HCT116 (cell line): ENCODE data around the gene HACD3. TPM values are rescaled to one million over a fixed set of nuclear protein-coding genes. Genes with fewer than 3 reads are reported as not detected.

Experiments used
- ATAC-seq: fragments of 200-7000 bp; cut with Tn5 transposase; 2 replicates; pipeline ENCODE4 v1.9.1; 2020; ENCODE audit warnings: mild to moderate bottlenecking, moderate library complexity
- BruUV-seq: library from RNA; stranded (reverse); fragments of 400-500 nt; replicated peaks from 2 replicates; lab custom pipeline; 2021; lab: Mats Ljungman, UMichigan
- CTCF ChIA-PET: fragments of 300-600 bp; sonication (Branson Sonifier 250); formaldehyde crosslinking; loops from one replicate; lab custom pipeline; 2021; ENCODE audit warnings: antibody characterized with exemption; lab: Charles Lee
- POLR2A ChIA-PET: fragments of 300-600, 350-600 bp; sonication (Branson Sonifier 250); formaldehyde crosslinking; loops from one replicate; lab custom pipeline; 2021; ENCODE audit warnings: antibody characterized with exemption; lab: Charles Lee
- RAD21 ChIA-PET, 2 experiments: fragments of 300-600 bp; sonication (Branson Sonifier 250); formaldehyde crosslinking; loops; one replicate each; lab custom pipeline; 2023; ENCODE audit warnings: low total read pairs in 2 of 2; ENCODE audit not compliant: uncharacterized antibody in 2 of 2, unreplicated experiment in 2 of 2, low non-redundant PET in 1 of 2; lab: Charles Lee
- DNase-seq: peaks from one replicate; pipeline ENCODE4 v3.0.0-alpha.2; 2010; ENCODE audit warnings: low read depth, low spot score
- H2AFZ ChIP-seq: fragments of 200-600 bp; shearing (Covaris generic), sonication (generic); 2 replicates; pipeline ENCODE4 v1.6.1; 2017; ENCODE audit warnings: low read depth, mixed run types, mixed read lengths, antibody characterized with exemption, low read length; ENCODE audit not compliant: poor library complexity, severe bottlenecking
- H3K27ac ChIP-seq: 2 replicates; pipeline ENCODE4 v1.5.1; 2012; ENCODE audit warnings: low read depth, low read length
- H3K27me3 ChIP-seq: fragments of 200-600 bp; sonication (generic); 2 replicates; pipeline ENCODE4 v1.6.1; 2016; ENCODE audit warnings: mixed run types, low read length, mixed read lengths; ENCODE audit not compliant: insufficient read depth
- H3K36me3 ChIP-seq, 2 experiments: fragments of 200-500 bp in 1 of 2; fragments of 200-600 bp in 1 of 2; sonication (Bioruptor generic) in 1 of 2; sonication (generic) in 1 of 2; 2 replicates each; pipeline versions ENCODE4 v1.5.1 to v1.6.1; 2014 to 2016; ENCODE audit warnings: low read length in 2 of 2, inconsistent platforms in 1 of 2, mixed read lengths in 1 of 2, mixed run types in 1 of 2; ENCODE audit not compliant: insufficient read depth in 2 of 2, control insufficient read depth in 1 of 2
- H3K4me1 ChIP-seq, 2 experiments: fragments of 200-600 bp in 1 of 2; sonication (generic) in 1 of 2; 2 replicates each; pipeline versions ENCODE4 v1.5.1 to v1.6.1; 2012 to 2017; ENCODE audit warnings: low read length in 2 of 2, inconsistent platforms in 1 of 2, mild to moderate bottlenecking in 1 of 2, mixed read lengths in 1 of 2, mixed run types in 1 of 2, moderate library complexity in 1 of 2; ENCODE audit not compliant: insufficient read depth in 2 of 2, control insufficient read depth in 1 of 2
- H3K4me2 ChIP-seq: fragments of 200-600 bp; sonication (generic); 2 replicates; pipeline ENCODE4 v1.6.1; 2017; ENCODE audit warnings: mixed run types, low read length, mixed read lengths
- H3K4me3 ChIP-seq, 2 experiments: fragments of 200-600 bp in 1 of 2; sonication (generic) in 1 of 2; replicated peaks in 1 of 2; 2 replicates each; pipeline ENCODE4 v1.5.1; 2011 to 2016; ENCODE audit warnings: low read length in 2 of 2, control low read depth in 1 of 2, low read depth in 1 of 2, mild to moderate bottlenecking in 1 of 2, mixed read lengths in 1 of 2, mixed run types in 1 of 2
- H3K79me2 ChIP-seq: fragments of 200-600 bp; sonication (generic); 2 replicates; pipeline ENCODE4 v1.6.1; 2017; ENCODE audit warnings: mild to moderate bottlenecking, mixed run types, low read length, moderate library complexity, mixed read lengths; ENCODE audit not compliant: insufficient read depth
- H3K9ac ChIP-seq: fragments of 200-600 bp; sonication (generic); 2 replicates; pipeline ENCODE4 v1.6.1; 2016; ENCODE audit warnings: low read length, mixed read lengths
- H3K9me2 ChIP-seq: fragments of 200-600 bp; sonication (generic), shearing (Covaris generic); 2 replicates; pipeline ENCODE4 v1.6.1; 2017; ENCODE audit warnings: mixed run types, mild to moderate bottlenecking, moderate library complexity; ENCODE audit not compliant: insufficient read depth
- H3K9me3 ChIP-seq, 2 experiments: fragments of 200-500 bp in 1 of 2; fragments of 200-600 bp in 1 of 2; sonication (Bioruptor generic) in 1 of 2; sonication (generic) in 1 of 2; 2 replicates each; pipeline ENCODE4 v1.6.1; 2014 to 2017; ENCODE audit warnings: low read length in 2 of 2, mixed read lengths in 2 of 2, inconsistent platforms in 1 of 2, low read depth in 1 of 2, mild to moderate bottlenecking in 1 of 2, mixed run types in 1 of 2, moderate library complexity in 1 of 2; ENCODE audit not compliant: control insufficient read depth in 1 of 2, insufficient read depth in 1 of 2
- H4K20me1 ChIP-seq: fragments of 200-600 bp; sonication (generic), shearing (Covaris generic); 2 replicates; pipeline ENCODE4 v1.6.1; 2017; ENCODE audit warnings: mixed run types, mild to moderate bottlenecking, moderate library complexity; ENCODE audit not compliant: insufficient read depth
- CTCF ChIP-seq, 3 experiments: fragments of 200-600 bp in 1 of 3; sonication (generic) in 1 of 3; IDR thresholded peaks in 2 of 3; conservative IDR thresholded peaks in 1 of 3; 2 replicates each; pipeline ENCODE4 v1.5.1; 2012 to 2017; ENCODE audit warnings: low read depth in 2 of 3, low read length in 2 of 3, antibody characterized with exemption in 1 of 3, borderline replicate concordance in 1 of 3, control low read depth in 1 of 3, mild to moderate bottlenecking in 1 of 3, mixed read lengths in 1 of 3, mixed run types in 1 of 3, moderate library complexity in 1 of 3; ENCODE audit not compliant: insufficient read depth in 1 of 3
- EZH2 ChIP-seq: fragments of 200-600 bp; sonication (generic); IDR thresholded peaks from 2 replicates; pipeline ENCODE4 v1.6.1; 2017; ENCODE audit warnings: antibody characterized with exemption, mixed run types
- POLR2A ChIP-seq: IDR thresholded peaks from 2 replicates; pipeline ENCODE4 v1.7.0; 2011; ENCODE audit warnings: borderline replicate concordance; ENCODE audit not compliant: insufficient read depth, insufficient read length; ENCODE audit errors: extremely low read depth
- POLR2AphosphoS5 ChIP-seq: IDR thresholded peaks from 2 replicates; pipeline ENCODE4 v1.6.1; 2011; ENCODE audit warnings: mild to moderate bottlenecking, low read depth, low read length, moderate library complexity
- RAD21 ChIP-seq: IDR thresholded peaks from 2 replicates; pipeline ENCODE4 v1.6.1; 2012; ENCODE audit warnings: low read depth, mild to moderate bottlenecking
- SIN3A ChIP-seq: IDR thresholded peaks from 2 replicates; pipeline ENCODE4 v1.6.1; 2012; ENCODE audit warnings: low read depth
- intact Hi-C: fragments of 100-400 bp; cut with micrococcal nuclease; formaldehyde crosslinking; loops from 2 replicates; pipeline ENCODE4 v1.10.0; 2022
- total RNA-seq: library from RNA; stranded (reverse); gene quantifications from one replicate; pipeline ENCODE4 v1.2.1, GENCODE V29; 2021; ENCODE audit not compliant: unreplicated experiment

HACD3 gene
- total RNA-seq, 1 experiment from 2014 or later, result 57.5 TPM

- Histone ChIP-seq H3K27ac (peak overlapping the region; percentile 90), H3K36me3 (0 out of 4 replicates have a peak, but pooled peaks cover 0 to under 1% of the 10 kb centered on the region in 2 experiments), H3K9me3 (no peaks in the 10 kb centered on the region), H3K9me2 (no peaks in the 10 kb centered on the region), H2AFZ (peak overlapping the region; percentile 72), H3K4me1 (peaks cover 14 to 20% of the 10 kb centered on the region in 2 experiments), H3K27me3 (no peaks in the 10 kb centered on the region), H4K20me1 (no peaks in the 10 kb centered on the region), H3K9ac (peak overlapping the region; percentile 78), H3K79me2 (peaks cover 27% of the 10 kb centered on the region), H3K4me2 (peak overlapping the region; percentile 90), H3K4me3 (peak overlapping the region; percentile 64 to 88)
- intact Hi-C loops, result no loop called here
- RAD21 ChIA-PET, result no interaction called here
- CTCF ChIA-PET, result interaction anchor here (1.1 kb wide), 1 partner anchor 13 kb away, joined by 5 read pairs; the partner anchor contains the start of gene HACD3
- no TSS peak for BruUV-seq
- ATAC-seq, result peak; percentile 36
- 0 out of 2 replicates have a peak, but pooled peaks have one; percentile 7 for TF ChIP-seq RAD21
- TF ChIP-seq POLR2A, result peak; percentile 6
- TF ChIP-seq SIN3A, result no peak
- no peak for TF ChIP-seq EZH2
- TF ChIP-seq CTCF (IDR thresholded peaks at IDR 0.05 in 2 of 3, conservative IDR thresholded peaks at IDR 0.05 in 1 of 3; ENCODE audit: borderline replicate concordance in 1 of 3, insufficient read depth in 1 of 3, low read depth in 2 of 3, low read length in 2 of 3), result 0 out of 6 replicates have a peak, but pooled peaks of 1 of the 3 experiments have one; percentile 1
- POLR2A ChIA-PET, result interaction anchor here (0.7 to 1.6 kb wide), 2 partner anchors 12 to 125 kb away, joined by 3 to 8 read pairs; partner anchors contain the start of gene HACD3
- no peak for DNase-seq
Observed at GRCh38 chr15:65517866-65518207, 12.4 kb upstream of the HACD3 start.

GRCh38 chr15:65518633-65519285, 11.5 kb upstream of the HACD3 start:
- Histone ChIP-seq H3K36me3 (no peaks in the 10 kb centered on the region), H3K4me1 (peaks cover 14 to 20% of the 10 kb centered on the region in 2 experiments), H3K27me3 (no peaks in the 10 kb centered on the region), H3K9me2 (no peaks in the 10 kb centered on the region), H3K9ac (no peak overlapping the region), H3K27ac (no peak overlapping the region), H3K4me3 (no peak overlapping the region), H2AFZ (no peak overlapping the region), H3K79me2 (peaks cover 27% of the 10 kb centered on the region), H3K9me3 (no peaks in the 10 kb centered on the region), H4K20me1 (no peaks in the 10 kb centered on the region), H3K4me2 (no peak overlapping the region)
- ATAC-seq (no peak), DNase-seq (no peak)
- intact Hi-C loops, result no loop called here
- ChIA-PET RAD21 (no interaction called here), CTCF (interaction anchor here (1.1 kb wide), 1 partner anchor 12 kb away, joined by 5 read pairs; the partner anchor contains the start of gene HACD3), POLR2A (interaction anchor here (0.7 to 1.6 kb wide), 2 partner anchors 11 to 126 kb away, joined by 3 to 8 read pairs; partner anchors contain the start of gene HACD3)
- TF ChIP-seq POLR2AphosphoS5 (no peak), EZH2 (no peak)
- no TSS peak for BruUV-seq
